OCI-LY3 (cell line): ENCODE measurements around the gene CC2D1A.

Source experiments
- H2AFZ ChIP-seq: fragments of 200-600, 300-600 bp; shearing (Covaris generic); 2 replicates; pipeline ENCODE4 v1.6.0; 2014; ENCODE audit warnings: antibody characterized with exemption, low read depth, low read length
- H3K27ac ChIP-seq: fragments of 200-600, 300-600 bp; sonication (generic); 2 replicates; pipeline ENCODE4 v1.5.1; 2014; ENCODE audit warnings: mild to moderate bottlenecking, low read length, moderate library complexity, mixed read lengths
- H3K27me3 ChIP-seq: fragments of 200-600, 300-600 bp; sonication (generic); 2 replicates; pipeline ENCODE4 v1.6.1; 2014; ENCODE audit warnings: low read depth, low read length, mixed read lengths
- H3K36me3 ChIP-seq: fragments of 200-600, 300-600 bp; sonication (generic); replicated peaks from 2 replicates; pipeline ENCODE3; 2014; ENCODE audit warnings: low read depth, low read length, mixed read lengths
- H3K4me1 ChIP-seq: fragments of 300-600, 200-600 bp; sonication (generic); 2 replicates; pipeline ENCODE4 v1.6.1; 2014; ENCODE audit warnings: low read length, mixed read lengths
- H3K4me2 ChIP-seq: fragments of 200-600, 300-600 bp; sonication (generic); 2 replicates; pipeline ENCODE4 v1.6.1; 2014; ENCODE audit warnings: low read length, mixed read lengths
- H3K4me3 ChIP-seq: fragments of 300-600, 200-600 bp; sonication (generic); 2 replicates; pipeline ENCODE4 v1.5.1; 2014; ENCODE audit warnings: antibody characterized with exemption, mild to moderate bottlenecking, low read length, moderate library complexity
- H3K79me2 ChIP-seq: fragments of 300-600, 200-600 bp; shearing (Covaris generic); 2 replicates; pipeline ENCODE4 v1.6.1; 2014; ENCODE audit warnings: mild to moderate bottlenecking, low read length, mixed read lengths
- H3K9ac ChIP-seq: fragments of 300-600, 200-600 bp; shearing (Covaris generic); 2 replicates; pipeline ENCODE4 v1.6.0; 2014; ENCODE audit warnings: mild to moderate bottlenecking, low read length, moderate library complexity
- H3K9me3 ChIP-seq: fragments of 200-600, 300-600 bp; shearing (Covaris generic); 2 replicates; pipeline ENCODE4 v1.6.1; 2014; ENCODE audit warnings: low read length, mixed read lengths; ENCODE audit not compliant: insufficient read depth
- H4K20me1 ChIP-seq: fragments of 200-600, 300-600 bp; sonication (generic); 2 replicates; pipeline ENCODE4 v1.6.1; 2016; ENCODE audit warnings: low read length, mixed read lengths; ENCODE audit not compliant: insufficient read depth
- CTCF ChIP-seq: fragments of 200-600, 300-600 bp; sonication (generic); IDR thresholded peaks from 2 replicates; pipeline ENCODE4 v1.5.1; 2014; ENCODE audit warnings: antibody characterized with exemption, low read length, low read depth
- EZH2phosphoT487 ChIP-seq: fragments of 200-600 bp; shearing (Covaris generic); IDR thresholded peaks from 2 replicates; pipeline ENCODE4 v1.6.1; 2018; ENCODE audit warnings: antibody characterized with exemption, mixed run types, low read depth

CC2D1A gene

GRCh38 chr19:13905634-13906520 lies at the start of gene CC2D1A, which contains the start of gene BRME1:
TSS of gene CC2D1A (plus strand) at chr19:13906201. CDS start at chr19:13906442, 241 bp downstream.
TSS of gene BRME1 (minus strand) at chr19:13906117. CDS start at chr19:13904892, 1,225 bp downstream.
- no peaks in the 10 kb centered on the region for H3K9me3 ChIP-seq
- H2AFZ ChIP-seq, result peak within 1 kb of the TSS; percentile 92

GRCh38 chr19:13856497-13856896 lies 49.5 kb upstream of the CC2D1A start:
- TF ChIP-seq CTCF, result no peak
- peaks cover 7% of the 10 kb centered on the region for H3K4me1 ChIP-seq
- no peaks in the 10 kb centered on the region for H3K27me3 ChIP-seq
- no peaks in the 10 kb centered on the region for H3K9me3 ChIP-seq
- H3K79me2 ChIP-seq, result no peaks in the 10 kb centered on the region
- no peaks in the 10 kb centered on the region for H3K36me3 ChIP-seq
- no peak overlapping the region for H2AFZ ChIP-seq
- H3K4me2 ChIP-seq, result no peak overlapping the region
- H3K4me3 ChIP-seq, result no peak overlapping the region
- H3K9ac ChIP-seq, result no peak overlapping the region
- H3K27ac ChIP-seq, result no peak overlapping the region
- no peaks in the 10 kb centered on the region for H4K20me1 ChIP-seq

More at GRCh38 chr19:13905634-13906520, at the start of gene CC2D1A, which contains the start of gene BRME1:
- Histone ChIP-seq H3K9ac (peak within 1 kb of the TSS; percentile 83), H3K36me3 (peaks cover 9% of the 10 kb centered on the region), H3K27ac (peak within 1 kb of the TSS; percentile 36), H3K4me1 (peaks cover 11% of the 10 kb centered on the region), H3K79me2 (0 out of 2 replicates have a peak, but pooled peaks cover 5% of the 10 kb centered on the region), H3K27me3 (no peaks in the 10 kb centered on the region), H4K20me1 (no peaks in the 10 kb centered on the region), H3K4me2 (peak within 1 kb of the TSS; percentile 96), H3K4me3 (peak within 1 kb of the TSS; percentile 90)
- no peak for TF ChIP-seq EZH2phosphoT487
- no peak for TF ChIP-seq CTCF

GRCh38 chr19:13859361-13859880 lies 46.6 kb upstream of the CC2D1A start:
- no peak overlapping the region for H3K27ac ChIP-seq
- H3K4me3 ChIP-seq, result no peak overlapping the region
- H3K9me3 ChIP-seq, result no peaks in the 10 kb centered on the region
- no peaks in the 10 kb centered on the region for H4K20me1 ChIP-seq
- peaks cover 10% of the 10 kb centered on the region for H3K27me3 ChIP-seq
- no peaks in the 10 kb centered on the region for H3K36me3 ChIP-seq
- peaks cover 10% of the 10 kb centered on the region for H3K4me1 ChIP-seq
- TF ChIP-seq CTCF, result peak; percentile 28
- TF ChIP-seq EZH2phosphoT487, result no peak
- no peak overlapping the region for H2AFZ ChIP-seq
- no peak overlapping the region for H3K4me2 ChIP-seq
- no peaks in the 10 kb centered on the region for H3K79me2 ChIP-seq
- no peak overlapping the region for H3K9ac ChIP-seq
